NCI-H2196 (cell line): ENCODE measurements around the gene LSM5.

Source experiments
- DNase-seq: peaks from one replicate; lab custom pipeline; 2025; ENCODE audit not compliant: unreplicated experiment; lab: John Stamatoyannopoulos, UW

LSM5 gene

GRCh38 chr7:32462977-32463376 lies 27.2 kb downstream of the LSM5 start:
- no peak for DNase-seq

GRCh38 chr7:32462451-32462850 lies 27.7 kb downstream of the LSM5 start:
- DNase-seq = no peak

- no peak for DNase-seq
These were observed 28.7 kb downstream of the LSM5 start for GRCh38 chr7:32461484-32461883.

- DNase-seq = no peak
These were observed 30.4 kb downstream of the LSM5 start for GRCh38 chr7:32459788-32460187.

- DNase-seq = no peak
These were observed 32.2 kb downstream of the LSM5 start for GRCh38 chr7:32458025-32458424.

GRCh38 chr7:32453341-32454011 lies 36.7 kb downstream of the LSM5 start:
- no peak for DNase-seq

GRCh38 chr7:32447218-32447617 lies 43.0 kb downstream of the LSM5 start:
- DNase-seq = no peak

GRCh38 chr7:32436146-32436928 lies 53.8 kb downstream of the LSM5 start:
- no peak for DNase-seq
